K562 (cell line): ENCODE results near the gene MEX3A. TPM values are rescaled to one million over a fixed set of nuclear protein-coding genes. Genes with fewer than 3 reads are reported as not detected.

Source experiments
- AFF1 ChIP-seq, 2 experiments: fragments of 450-650 bp; IDR thresholded peaks; 2 replicates each; pipeline ENCODE4 v1.6.1; 2018; ENCODE audit warnings: mild to moderate bottlenecking in 2 of 2, low read depth in 1 of 2; ENCODE audit not compliant: partially characterized antibody in 2 of 2
- E2F3 ChIP-seq: fragments of 250-450 bp; sonication (Bioruptor Pico); IDR thresholded peaks from 2 replicates; pipeline ENCODE4 v1.4.0; 2020; ENCODE audit warnings: mild to moderate bottlenecking
- HDAC2 ChIP-seq: fragments of 450-650 bp; IDR thresholded peaks from 2 replicates; pipeline ENCODE4 v1.6.1; 2016; ENCODE audit warnings: mild to moderate bottlenecking
- NCOA2 ChIP-seq, 2 experiments: fragments of 450-650 bp; IDR thresholded peaks; 2 replicates each; pipeline ENCODE4 v1.6.1; 2018; ENCODE audit warnings: mild to moderate bottlenecking in 2 of 2, moderate library complexity in 1 of 2; ENCODE audit not compliant: partially characterized antibody in 2 of 2
- POLR3G ChIP-seq: IDR thresholded peaks from 2 replicates; pipeline ENCODE4 v1.6.1; 2011; ENCODE audit not compliant: insufficient read length, insufficient replicate concordance; ENCODE audit errors: extremely low read depth
- PRMT5 ChIP-seq: sonication (generic); formaldehyde crosslinking; IDR thresholded peaks from 2 replicates; pipeline ENCODE4 v1.5.0; 2020; ENCODE audit warnings: missing genetic modification reagents
- SMARCE1 ChIP-seq: fragments of 450-650 bp; IDR thresholded peaks from 2 replicates; pipeline ENCODE4 v1.7.1; 2016; ENCODE audit warnings: mild to moderate bottlenecking
- STAT5B ChIP-seq: fragments of 250-450 bp; sonication (Bioruptor Pico); IDR thresholded peaks from 2 replicates; pipeline ENCODE4 v1.8.0; 2021; ENCODE audit warnings: mild to moderate bottlenecking, inconsistent platforms
- ZNF165 ChIP-seq: fragments of 250-450 bp; sonication (Bioruptor Pico); IDR thresholded peaks from 2 replicates; pipeline ENCODE4 v1.4.0; 2020; ENCODE audit warnings: borderline replicate concordance
- ZNF695 ChIP-seq: fragments of 450-650 bp; formaldehyde crosslinking; IDR thresholded peaks from 2 replicates; pipeline ENCODE4 v1.4.0; 2020; ENCODE audit warnings: mild to moderate bottlenecking, moderate library complexity
- polyA plus RNA-seq, 8 experiments: library from polyadenylated mRNA; depleted of rRNA in 4 of 8; stranded (reverse) in 5 of 8; unstranded in 3 of 8; fragments of >200 nt; fragmentation: Nextera tagmentation in 2 of 8; fragmentation: Illumina TruSeq in 1 of 8; extraction: Ambion mirVana in 2 of 8; extraction: Trizol in 1 of 8; gene quantifications; 2 replicates each; pipeline versions ENCODE4 v1.2.1 to v1.2.3, GENCODE V29; 2011 to 2014; ENCODE audit warnings: inconsistent platforms in 1 of 8, missing spikeins in 1 of 8
- total RNA-seq, 7 experiments: library from RNA; depleted of rRNA in 6 of 7; stranded (reverse); fragments of >200 nt in 6 of 7; fragmentation: Illumina TruSeq in 2 of 7; extraction: Trizol in 2 of 7; gene quantifications; 2 replicates each; pipeline versions ENCODE4 v1.2.1 to v1.2.3, GENCODE V29; 2011 to 2021; ENCODE audit warnings: low replicate concordance in 1 of 7
- TF ChIP-seq, protein P1 (sequence below): fragments of 450-650 bp; IDR thresholded peaks from 2 replicates; pipeline ENCODE4 v1.6.1; 2016; ENCODE audit warnings: low read depth
- TF ChIP-seq, protein P2 (sequence below): fragments of 450-650 bp; formaldehyde crosslinking; IDR thresholded peaks from 2 replicates; pipeline ENCODE4 v1.4.0; 2020; ENCODE audit warnings: mild to moderate bottlenecking, mixed read lengths

MEX3A gene
- total and polyA plus RNA-seq, 9 of the 15 experiments (the other 6 are each of a cell fraction or from before 2014, with no cell fraction given), result 0.36 to 13.7 (median 5.2) TPM

- TF ChIP-seq AFF1 (IDR thresholded peaks at IDR 0.05; ENCODE audit: low read depth in 1 of 2, partially characterized antibody in 2 of 2) (peak in 1 of 2 experiments; percentile 79), POLR3G (no peak), SMARCE1 (peak; percentile 73; the same call in 1 of the 2 replicates), ZNF695 (CRISPR knock-in tag) (no peak), NCOA2 (IDR thresholded peaks at IDR 0.05; ENCODE audit: partially characterized antibody in 2 of 2) (no peak), ZNF165 (CRISPR knock-in tag) (no peak), HDAC2 (peak; percentile 32; the same call in 1 of the 2 replicates), STAT5B (CRISPR knock-in tag) (no peak), PRMT5 (CRISPR knock-in tag) (no peak), E2F3 (CRISPR knock-in tag) (no peak)
- TF ChIP-seq, protein P1, sequence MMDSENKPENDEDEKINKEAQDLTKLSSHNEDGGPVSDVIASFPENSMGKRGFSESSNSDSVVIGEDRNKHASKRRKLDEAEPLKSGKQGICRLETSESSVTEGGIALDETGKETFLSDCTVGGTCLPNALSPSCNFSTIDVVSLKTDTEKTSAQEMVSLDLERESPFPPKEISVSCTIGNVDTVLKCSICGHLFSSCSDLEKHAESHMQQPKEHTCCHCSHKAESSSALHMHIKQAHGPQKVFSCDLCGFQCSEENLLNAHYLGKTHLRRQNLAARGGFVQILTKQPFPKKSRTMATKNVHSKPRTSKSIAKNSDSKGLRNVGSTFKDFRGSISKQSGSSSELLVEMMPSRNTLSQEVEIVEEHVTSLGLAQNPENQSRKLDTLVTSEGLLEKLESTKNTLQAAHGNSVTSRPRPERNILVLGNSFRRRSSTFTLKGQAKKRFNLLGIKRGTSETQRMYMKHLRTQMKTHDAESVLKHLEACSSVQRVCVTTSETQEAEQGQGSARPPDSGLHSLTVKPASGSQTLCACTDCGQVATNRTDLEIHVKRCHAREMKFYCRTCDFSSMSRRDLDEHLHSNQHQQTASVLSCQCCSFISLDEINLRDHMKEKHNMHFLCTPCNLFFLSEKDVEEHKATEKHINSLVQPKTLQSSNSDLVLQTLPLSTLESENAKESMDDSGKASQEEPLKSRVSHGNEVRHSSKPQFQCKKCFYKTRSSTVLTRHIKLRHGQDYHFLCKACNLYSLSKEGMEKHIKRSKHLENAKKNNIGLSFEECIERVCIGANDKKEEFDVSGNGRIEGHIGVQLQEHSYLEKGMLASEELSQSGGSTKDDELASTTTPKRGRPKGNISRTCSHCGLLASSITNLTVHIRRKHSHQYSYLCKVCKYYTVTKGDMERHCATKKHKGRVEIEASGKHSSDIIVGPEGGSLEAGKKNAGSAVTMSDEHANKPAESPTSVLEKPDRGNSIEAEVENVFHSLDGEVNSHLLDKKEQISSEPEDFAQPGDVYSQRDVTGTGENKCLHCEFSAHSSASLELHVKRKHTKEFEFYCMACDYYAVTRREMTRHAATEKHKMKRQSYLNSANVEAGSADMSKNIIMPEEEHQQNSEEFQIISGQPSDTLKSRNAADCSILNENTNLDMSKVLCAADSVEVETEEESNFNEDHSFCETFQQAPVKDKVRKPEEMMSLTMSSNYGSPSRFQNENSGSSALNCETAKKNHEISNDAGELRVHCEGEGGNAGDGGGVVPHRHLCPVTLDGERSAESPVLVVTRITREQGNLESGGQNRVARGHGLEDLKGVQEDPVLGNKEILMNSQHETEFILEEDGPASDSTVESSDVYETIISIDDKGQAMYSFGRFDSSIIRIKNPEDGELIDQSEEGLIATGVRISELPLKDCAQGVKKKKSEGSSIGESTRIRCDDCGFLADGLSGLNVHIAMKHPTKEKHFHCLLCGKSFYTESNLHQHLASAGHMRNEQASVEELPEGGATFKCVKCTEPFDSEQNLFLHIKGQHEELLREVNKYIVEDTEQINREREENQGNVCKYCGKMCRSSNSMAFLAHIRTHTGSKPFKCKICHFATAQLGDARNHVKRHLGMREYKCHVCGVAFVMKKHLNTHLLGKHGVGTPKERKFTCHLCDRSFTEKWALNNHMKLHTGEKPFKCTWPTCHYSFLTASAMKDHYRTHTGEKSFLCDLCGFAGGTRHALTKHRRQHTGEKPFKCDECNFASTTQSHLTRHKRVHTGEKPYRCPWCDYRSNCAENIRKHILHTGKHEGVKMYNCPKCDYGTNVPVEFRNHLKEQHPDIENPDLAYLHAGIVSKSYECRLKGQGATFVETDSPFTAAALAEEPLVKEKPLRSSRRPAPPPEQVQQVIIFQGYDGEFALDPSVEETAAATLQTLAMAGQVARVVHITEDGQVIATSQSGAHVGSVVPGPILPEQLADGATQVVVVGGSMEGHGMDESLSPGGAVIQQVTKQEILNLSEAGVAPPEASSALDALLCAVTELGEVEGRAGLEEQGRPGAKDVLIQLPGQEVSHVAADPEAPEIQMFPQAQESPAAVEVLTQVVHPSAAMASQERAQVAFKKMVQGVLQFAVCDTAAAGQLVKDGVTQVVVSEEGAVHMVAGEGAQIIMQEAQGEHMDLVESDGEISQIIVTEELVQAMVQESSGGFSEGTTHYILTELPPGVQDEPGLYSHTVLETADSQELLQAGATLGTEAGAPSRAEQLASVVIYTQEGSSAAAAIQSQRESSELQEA, result no peak
- TF ChIP-seq, protein P2, sequence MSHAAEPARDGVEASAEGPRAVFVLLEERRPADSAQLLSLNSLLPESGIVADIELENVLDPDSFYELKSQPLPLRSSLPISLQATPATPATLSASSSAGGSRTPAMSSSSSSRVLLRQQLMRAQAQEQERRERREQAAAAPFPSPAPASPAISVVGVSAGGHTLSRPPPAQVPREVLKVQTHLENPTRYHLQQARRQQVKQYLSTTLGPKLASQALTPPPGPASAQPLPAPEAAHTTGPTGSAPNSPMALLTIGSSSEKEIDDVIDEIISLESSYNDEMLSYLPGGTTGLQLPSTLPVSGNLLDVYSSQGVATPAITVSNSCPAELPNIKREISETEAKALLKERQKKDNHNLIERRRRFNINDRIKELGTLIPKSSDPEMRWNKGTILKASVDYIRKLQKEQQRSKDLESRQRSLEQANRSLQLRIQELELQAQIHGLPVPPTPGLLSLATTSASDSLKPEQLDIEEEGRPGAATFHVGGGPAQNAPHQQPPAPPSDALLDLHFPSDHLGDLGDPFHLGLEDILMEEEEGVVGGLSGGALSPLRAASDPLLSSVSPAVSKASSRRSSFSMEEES (CRISPR knock-in tag), result no peak
These were observed 47.7 kb upstream of the MEX3A start (continued) for GRCh38 chr1:156129687-156130577.
